GM12878 (cell line): ENCODE results near the gene ARL3.

Experiments used
- BCL11A ChIP-seq: IDR thresholded peaks from 2 replicates; pipeline ENCODE4 v1.6.1; 2011; ENCODE audit warnings: low read depth, low read length
- CREB1 ChIP-seq: IDR thresholded peaks from 2 replicates; pipeline ENCODE4 v1.6.1; 2012; ENCODE audit warnings: low read depth, mild to moderate bottlenecking, inconsistent platforms
- CTCF ChIP-seq, 3 experiments: IDR thresholded peaks in 2 of 3; conservative IDR thresholded peaks in 1 of 3; 2 replicates each; pipeline ENCODE4 v1.5.1; 2011; ENCODE audit warnings: low read depth in 3 of 3, low read length in 3 of 3, mild to moderate bottlenecking in 3 of 3, control low read depth in 2 of 3, moderate library complexity in 2 of 3, inconsistent platforms in 1 of 3, mixed read lengths in 1 of 3; ENCODE audit not compliant: control insufficient read depth in 2 of 3, insufficient read depth in 1 of 3; ENCODE audit errors: extremely low read depth in 1 of 3
- EP300 ChIP-seq, 2 experiments: fragments of 150-350 bp in 1 of 2; IDR thresholded peaks; 2 replicates each; pipeline ENCODE4 v1.6.1; 2011 to 2012; ENCODE audit warnings: low read depth in 2 of 2, low read length in 2 of 2, borderline replicate concordance in 1 of 2, improper control_type of control experiment in 1 of 2, inconsistent platforms in 1 of 2; ENCODE audit not compliant: control insufficient read depth in 1 of 2
- EZH2 ChIP-seq: IDR thresholded peaks from 2 replicates; pipeline ENCODE4 v1.6.1; 2012; ENCODE audit warnings: low read depth, mild to moderate bottlenecking, control low read depth, inconsistent platforms, low read length, borderline replicate concordance; ENCODE audit not compliant: control insufficient read depth
- GABPA ChIP-seq: IDR thresholded peaks from 2 replicates; pipeline ENCODE4 v1.6.1; 2014; ENCODE audit warnings: antibody characterized with exemption, low read depth, mild to moderate bottlenecking, inconsistent platforms
- IRF5 ChIP-seq: fragments of 450-650 bp; IDR thresholded peaks from 2 replicates; pipeline ENCODE4 v1.6.1; 2017; ENCODE audit warnings: borderline replicate concordance
- POLR2A ChIP-seq: IDR thresholded peaks from 2 replicates; pipeline ENCODE4 v1.6.1; 2011; ENCODE audit warnings: low read depth, mild to moderate bottlenecking, low read length
- RELA ChIP-seq: fragments of 450-650 bp; IDR thresholded peaks from 2 replicates; pipeline ENCODE4 v1.8.0; 2014; ENCODE audit warnings: borderline replicate concordance; ENCODE audit not compliant: partially characterized antibody
- RFX5 ChIP-seq: IDR thresholded peaks from 2 replicates; pipeline ENCODE4 v1.6.1; 2011; ENCODE audit warnings: low read depth, low read length, improper control_type of control experiment
- TAF1 ChIP-seq: IDR thresholded peaks from 2 replicates; pipeline ENCODE4 v1.6.1; 2011; ENCODE audit warnings: mild to moderate bottlenecking, low read depth, low read length, borderline replicate concordance
- TCF12 ChIP-seq: IDR thresholded peaks from 2 replicates; pipeline ENCODE4 v1.6.1; 2011; ENCODE audit warnings: low read depth, mild to moderate bottlenecking, low read length

GRCh38 chr10:102741726-102742237 is 27.6 kb upstream of the ARL3 start:
- TF ChIP-seq TAF1 (no peak), CTCF (IDR thresholded peaks at IDR 0.05 in 2 of 3, conservative IDR thresholded peaks at IDR 0.05 in 1 of 3; ENCODE audit: control insufficient read depth in 2 of 3, extremely low read depth in 1 of 3, insufficient read depth in 1 of 3, low read depth in 3 of 3, low read length in 3 of 3) (no peak), EP300 (IDR thresholded peaks at IDR 0.05; ENCODE audit: borderline replicate concordance in 1 of 2, control insufficient read depth in 1 of 2, low read depth in 2 of 2, low read length in 2 of 2) (no peak), RFX5 (no peak), IRF5 (no peak), CREB1 (no peak), GABPA (no peak), BCL11A (no peak), EZH2 (no peak), POLR2A (no peak), TCF12 (no peak), RELA (no peak)
